CD4-positive, alpha-beta T cell treated with Interleukin-1 beta for 1 hour (primary cell): ENCODE data around the gene PI4K2A.

ENCODE experiments used
- DNase-seq, 2 donors: peaks; one replicate each; pipeline ENCODE4 v3.0.0-alpha.2; 2020 to 2022

Gene PI4K2A

GRCh38 chr10:97707134-97707861, 66.8 kb downstream of the PI4K2A start:
- DNase-seq, result no peak

DNA sequence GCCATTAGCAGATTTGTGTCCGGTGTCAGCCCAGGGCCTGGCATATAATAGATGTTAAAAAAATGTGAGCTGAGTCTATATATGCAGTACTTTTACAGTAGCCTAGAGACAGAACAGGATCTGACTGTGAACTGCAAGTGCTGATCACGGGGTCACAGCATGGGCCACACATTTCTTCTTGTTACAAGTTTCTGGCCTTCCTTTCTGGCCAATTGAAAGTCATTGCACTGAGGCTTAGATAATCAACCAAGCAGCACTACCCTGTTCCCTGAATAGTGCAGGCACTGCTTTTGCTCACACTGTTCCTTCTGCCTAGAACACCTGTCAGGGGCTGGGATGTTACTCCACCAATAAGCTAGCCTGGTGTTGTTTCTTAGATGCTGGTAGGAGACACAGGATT, 67.7 kb downstream of the PI4K2A start:
- no peak for DNase-seq

- DNase-seq, result peak; percentile 22 to 39
Observed at GRCh38 chr10:97708976-97709946, 68.8 kb downstream of the PI4K2A start.

DNA sequence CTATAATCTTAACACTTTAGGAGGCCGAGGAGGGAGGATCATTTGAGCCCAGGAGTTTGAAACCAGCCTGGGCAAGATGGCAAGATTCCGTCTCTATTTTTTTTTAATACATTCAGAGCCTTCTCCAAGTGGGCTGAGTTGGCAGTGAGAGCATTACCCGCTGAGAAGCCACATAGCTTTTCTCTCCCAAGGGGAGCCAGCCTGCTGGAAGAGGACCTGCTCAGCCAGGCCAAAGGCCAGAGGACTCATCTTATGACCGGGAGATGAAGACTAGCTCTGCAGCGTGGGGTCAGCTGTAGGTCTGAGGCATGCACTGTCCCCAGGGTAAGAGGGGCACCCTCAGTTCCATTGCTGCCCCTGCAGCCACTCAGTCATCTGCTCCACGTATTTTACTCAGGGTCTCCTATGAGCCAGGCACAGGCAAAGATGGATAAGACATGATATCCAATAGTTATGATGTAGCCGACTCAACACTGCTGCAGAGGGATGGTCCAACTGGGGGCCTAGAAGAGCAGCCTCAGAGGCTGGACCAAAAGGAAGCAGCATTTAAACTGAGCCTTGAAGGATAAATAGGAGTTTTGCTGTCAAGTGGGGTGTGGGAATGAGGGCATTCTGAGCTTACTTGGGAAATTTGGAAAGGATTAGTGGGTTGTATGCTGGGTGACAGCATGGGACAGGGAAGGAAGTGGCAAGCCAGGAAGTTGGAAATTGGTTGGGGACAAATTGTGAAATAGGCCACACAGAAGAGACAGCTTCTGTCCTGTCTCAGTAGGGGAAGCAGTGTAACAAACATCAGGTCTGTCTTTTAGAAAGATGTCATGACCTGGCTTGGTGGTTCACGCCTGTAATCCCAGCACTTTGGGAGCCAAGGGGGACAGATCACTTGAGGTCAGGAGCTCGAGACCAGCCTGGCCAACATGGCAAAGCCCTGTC, 71.4 kb downstream of the PI4K2A start:
- DNase-seq, result no peak

- DNase-seq, result no peak
Observed at GRCh38 chr10:97713339-97713825, 72.9 kb downstream of the PI4K2A start, which contains the start of gene MARVELD1. TSS of gene MARVELD1 (plus strand) at chr10:97713730. CDS start at chr10:97713877, 147 bp downstream.

- DNase-seq, result peak; percentile 53 to 65
Observed at GRCh38 chr10:97713826-97714400, 73.4 kb downstream of the PI4K2A start.

- DNase-seq, result peak in 1 of 2 donors; percentile 45
Observed at GRCh38 chr10:97714401-97715258, 74.2 kb downstream of the PI4K2A start.

GRCh38 chr10:97715259-97715874, 74.9 kb downstream of the PI4K2A start:
- DNase-seq, result no peak

DNA sequence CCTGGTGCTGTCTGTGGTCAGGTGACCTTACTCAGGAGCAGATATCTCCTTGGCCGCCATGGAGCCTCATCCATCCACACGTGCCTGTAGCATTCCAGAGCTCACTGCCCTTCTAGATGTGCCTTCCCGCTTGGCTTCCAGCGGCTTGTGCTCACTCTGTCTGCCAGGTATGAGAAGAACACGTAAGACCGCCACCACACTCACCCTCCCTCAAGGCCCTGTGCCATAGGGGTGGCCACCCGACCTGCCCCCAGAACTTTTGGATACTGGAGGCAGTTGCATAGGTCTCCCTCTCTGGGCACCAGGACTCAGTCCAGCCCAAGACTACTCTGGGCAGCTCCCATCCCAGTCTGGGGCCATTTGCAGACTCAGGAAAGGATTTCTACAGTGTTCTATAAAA, 77.2 kb downstream of the PI4K2A start:
- no peak for DNase-seq

DNA sequence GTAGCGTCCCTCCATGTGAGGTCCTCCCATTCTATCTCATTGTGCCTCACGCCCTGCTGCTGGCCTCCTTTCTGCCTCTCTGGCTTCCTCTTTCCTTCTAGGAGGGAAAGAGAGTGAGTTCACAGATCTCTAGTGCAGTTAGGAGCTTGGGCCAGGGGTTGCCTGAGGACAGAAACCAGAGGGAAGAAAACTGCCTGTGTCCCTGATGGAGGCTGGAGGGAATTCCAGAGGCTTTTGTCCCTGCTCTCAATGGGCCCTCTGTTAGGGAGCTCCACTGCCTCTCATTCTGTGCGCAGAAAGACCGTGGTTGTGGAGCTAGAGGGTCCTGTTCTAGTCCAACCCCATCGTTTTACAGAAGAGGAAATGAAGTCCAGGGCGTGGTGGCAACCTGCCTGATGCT, 77.7 kb downstream of the PI4K2A start:
- DNase-seq, result no peak

DNA sequence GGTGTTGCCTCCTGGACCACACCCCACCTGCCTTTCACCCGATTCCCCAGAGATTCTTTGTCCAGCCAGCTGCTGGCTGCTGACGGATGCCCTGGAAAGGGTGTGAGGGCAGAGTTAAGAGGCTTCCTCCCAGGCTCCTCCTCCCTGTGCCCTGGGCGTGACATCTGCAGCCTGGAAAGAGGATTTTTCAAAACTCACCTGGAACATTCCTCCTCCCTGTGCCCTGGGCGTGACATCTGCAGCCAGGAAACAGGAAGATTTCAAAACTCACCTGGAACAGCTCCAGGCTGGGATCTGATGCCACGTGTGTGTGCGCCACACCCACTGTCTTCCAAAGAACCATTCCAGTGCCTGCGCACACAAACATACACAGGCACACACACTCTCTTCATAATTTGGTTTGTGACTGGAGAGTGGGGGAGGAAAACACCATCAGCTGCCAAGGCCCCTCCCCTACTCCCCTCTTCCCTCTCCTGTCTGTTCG, 78.2 kb downstream of the PI4K2A start:
- DNase-seq, result no peak

DNA sequence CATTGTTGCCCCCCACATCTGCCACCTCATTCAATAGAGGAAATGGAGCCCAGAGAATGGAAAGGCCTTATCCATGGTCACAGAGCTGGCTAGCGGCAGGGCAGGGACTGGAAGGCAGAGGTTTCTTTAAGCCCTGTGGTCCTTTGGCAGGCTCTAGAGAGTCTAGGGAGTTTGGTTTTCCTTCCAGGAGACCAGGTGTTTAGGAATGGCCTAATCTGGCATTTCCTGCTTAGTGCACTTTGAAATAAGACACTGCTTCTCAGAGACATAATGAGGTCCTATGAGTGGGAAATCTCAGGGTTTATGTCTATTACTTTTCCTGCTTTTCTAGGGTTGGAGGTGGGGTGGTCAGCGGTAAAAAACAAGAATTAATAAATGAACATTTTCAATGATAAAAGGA, 79.1 kb downstream of the PI4K2A start:
- no peak for DNase-seq

- no peak for DNase-seq
Observed at GRCh38 chr10:97721871-97722780, 81.7 kb downstream of the PI4K2A start.

DNA sequence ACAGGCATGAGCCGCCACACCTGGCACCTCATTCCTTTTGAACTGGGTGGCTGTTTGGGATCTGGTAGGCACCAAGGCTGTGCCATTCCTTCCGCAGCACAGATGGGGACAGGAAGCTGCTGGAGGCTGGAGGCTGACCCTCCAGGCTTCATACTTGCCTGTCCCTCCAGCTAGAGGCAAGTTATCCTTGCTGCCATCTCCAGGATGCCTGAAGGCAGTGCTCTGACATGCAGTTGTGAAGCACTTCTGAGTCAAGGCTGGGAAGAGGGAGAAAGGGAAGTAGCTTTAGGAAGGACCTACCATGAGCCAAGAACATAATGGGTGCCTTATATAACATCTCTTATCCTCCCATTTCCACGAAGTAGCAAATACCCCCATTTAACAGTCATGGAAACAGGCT, 82.5 kb downstream of the PI4K2A start:
- DNase-seq, result no peak

DNA sequence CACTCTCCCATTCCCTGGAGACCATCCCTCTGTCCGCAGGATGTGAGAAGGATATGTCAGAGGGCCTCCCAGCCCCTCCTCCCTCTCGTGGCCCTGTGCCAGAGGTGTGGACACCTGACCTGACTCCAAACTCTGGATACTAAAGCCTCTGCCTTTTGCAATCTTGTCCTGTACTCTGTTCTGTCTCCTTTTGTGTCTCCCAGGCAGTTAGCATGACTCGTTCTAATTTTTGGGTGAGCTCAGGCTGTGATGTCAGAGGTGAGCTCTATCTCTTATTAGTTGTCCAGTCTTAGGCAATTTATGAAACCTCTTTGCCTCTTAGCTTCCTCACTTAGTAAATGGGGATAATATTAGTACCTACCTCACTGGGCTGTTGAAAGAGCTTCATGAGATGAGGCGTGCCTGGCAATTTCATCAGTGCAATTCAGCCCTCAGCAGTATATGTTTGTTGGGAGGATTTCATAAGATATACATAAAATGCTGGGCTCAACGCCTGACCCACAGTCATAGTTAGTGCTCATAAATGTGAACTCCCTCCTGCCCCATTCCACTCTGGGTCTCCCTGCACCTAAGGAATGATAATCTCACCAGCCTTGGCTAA, 84.0 kb downstream of the PI4K2A start:
- DNase-seq, result peak in 1 of 2 donors; percentile 17
